Measurements from ENCODE around the gene EPO.

Gene EPO

DNA sequence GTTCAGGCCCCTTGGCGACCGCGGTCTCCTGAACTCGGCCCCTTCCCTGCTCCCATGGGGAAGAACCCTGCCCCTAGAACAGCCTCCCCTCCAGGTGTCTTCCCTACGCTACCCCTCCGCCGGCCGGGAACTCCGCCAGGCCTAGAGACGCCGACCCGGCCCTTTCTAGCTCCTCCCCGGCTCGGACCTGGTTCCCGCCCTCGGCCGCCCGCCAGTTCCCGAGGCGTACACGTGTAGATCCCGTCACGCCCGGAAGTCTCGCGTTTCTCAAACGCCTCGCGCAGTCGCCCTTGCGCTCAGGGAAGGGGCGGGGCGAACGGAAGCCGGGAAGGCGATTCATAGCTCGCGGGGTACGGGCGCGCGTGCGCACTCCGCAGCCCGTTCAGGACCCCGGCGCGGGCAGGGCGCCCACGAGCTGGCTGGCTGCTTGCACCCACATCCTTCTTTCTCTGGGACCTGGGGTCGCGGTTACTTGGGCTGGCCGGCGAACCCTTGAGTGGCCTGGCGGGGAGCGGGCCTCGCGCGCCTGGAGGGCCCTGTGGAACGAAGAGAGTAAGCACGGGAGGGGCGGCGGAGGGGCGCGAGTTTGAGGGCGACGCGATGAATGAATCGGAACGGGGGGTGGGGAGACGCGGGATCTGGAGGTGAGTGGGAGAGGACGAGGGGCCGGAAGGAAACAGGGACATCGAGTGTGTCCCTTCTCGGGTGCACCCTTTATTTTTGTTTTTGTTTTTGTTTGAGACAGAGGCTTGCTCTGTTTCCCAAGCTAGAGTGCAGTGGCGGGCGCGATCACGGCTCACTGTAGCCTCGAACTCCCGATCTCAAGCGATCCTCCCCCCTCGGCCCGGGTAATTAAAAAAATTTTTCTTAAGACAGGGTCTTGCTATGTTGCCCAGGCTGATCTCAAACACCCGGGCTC, 14.3 kb upstream of the EPO start, which contains the start of gene POP7:
Gene POP7, plus strand, starts transcription at position 369 of the 919 bp plus-strand sequence. CDS start 710 bp downstream, outside the sequence.
- Histone ChIP-seq H3K79me2 (ENCODE audit: control insufficient read depth, low read length) (peaks cover 26% of the 10 kb centered on the region), H3F3A (ENCODE audit: control insufficient read depth, insufficient read depth) (no peaks in the 10 kb centered on the region), H4K20me1 (ENCODE audit: control insufficient read depth, insufficient read depth, low read depth, low read length) (peaks cover 7% of the 10 kb centered on the region), H3K4me1 (ENCODE audit: control insufficient read depth, low read length) (peaks cover 18% of the 10 kb centered on the region), H3K36me3 (ENCODE audit: control insufficient read depth, low read length) (peaks cover 29% of the 10 kb centered on the region), H3K4me3 (ENCODE audit: low read length) (peak within 1 kb of the TSS; percentile 90), H3K9me2 (replicated peaks; ENCODE audit: control insufficient read depth, low read length) (no peaks in the 10 kb centered on the region), H3K9me3 (ENCODE audit: control insufficient read depth, insufficient read depth, low read length) (no peaks in the 10 kb centered on the region), H3K4me2 (ENCODE audit: low read length) (peak within 1 kb of the TSS; percentile 88), H3K27me3 (ENCODE audit: control insufficient read depth, low read length) (peaks cover 14% of the 10 kb centered on the region; the same call in 1 of the 2 replicates), H3K27ac (ENCODE audit: low read depth, low read length) (peak within 1 kb of the TSS; percentile 69)
- TF ChIP-seq EZH2phosphoT487 (IDR thresholded peaks at IDR 0.05; ENCODE audit: borderline replicate concordance, low read length) = no peak
- no peak for TF ChIP-seq CTCF (IDR thresholded peaks at IDR 0.05; ENCODE audit: low read depth, low read length, poor library complexity, severe bottlenecking)

DNA sequence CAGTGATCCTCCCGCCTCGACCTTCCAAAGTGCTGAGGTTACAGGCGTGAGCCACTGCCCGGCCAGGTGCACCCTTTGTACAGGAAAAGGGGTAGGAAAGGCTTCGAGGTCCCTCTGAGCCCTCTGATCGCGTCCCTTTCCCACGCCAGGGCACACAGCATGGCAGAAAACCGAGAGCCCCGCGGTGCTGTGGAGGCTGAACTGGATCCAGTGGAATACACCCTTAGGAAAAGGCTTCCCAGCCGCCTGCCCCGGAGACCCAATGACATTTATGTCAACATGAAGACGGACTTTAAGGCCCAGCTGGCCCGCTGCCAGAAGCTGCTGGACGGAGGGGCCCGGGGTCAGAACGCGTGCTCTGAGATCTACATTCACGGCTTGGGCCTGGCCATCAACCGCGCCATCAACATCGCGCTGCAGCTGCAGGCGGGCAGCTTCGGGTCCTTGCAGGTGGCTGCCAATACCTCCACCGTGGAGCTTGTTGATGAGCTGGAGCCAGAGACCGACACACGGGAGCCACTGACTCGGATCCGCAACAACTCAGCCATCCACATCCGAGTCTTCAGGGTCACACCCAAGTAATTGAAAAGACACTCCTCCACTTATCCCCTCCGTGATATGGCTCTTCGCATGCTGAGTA, 13.5 kb upstream of the EPO start:
- Histone ChIP-seq H3K4me1 (ENCODE audit: control insufficient read depth, low read length) (peaks cover 18% of the 10 kb centered on the region), H3K27ac (ENCODE audit: low read depth, low read length) (peak overlapping the region; percentile 69; the same call in 1 of the 2 replicates), H3K4me3 (ENCODE audit: low read length) (peak overlapping the region; percentile 90)

GRCh38 chr7:100708395-100708794, 11.9 kb upstream of the EPO start:
- Histone ChIP-seq H3K36me3 (ENCODE audit: control insufficient read depth, low read length) (peaks cover 29% of the 10 kb centered on the region), H3K9me3 (ENCODE audit: control insufficient read depth, insufficient read depth, low read length) (no peaks in the 10 kb centered on the region), H3K27ac (ENCODE audit: low read depth, low read length) (no peak overlapping the region), H3F3A (ENCODE audit: control insufficient read depth, insufficient read depth) (no peaks in the 10 kb centered on the region), H3K4me3 (ENCODE audit: low read length) (no peak overlapping the region), H3K79me2 (ENCODE audit: control insufficient read depth, low read length) (peaks cover 26% of the 10 kb centered on the region), H3K9me2 (replicated peaks; ENCODE audit: control insufficient read depth, low read length) (no peaks in the 10 kb centered on the region), H3K4me2 (ENCODE audit: low read length) (no peak overlapping the region), H3K4me1 (ENCODE audit: control insufficient read depth, low read length) (peaks cover 18% of the 10 kb centered on the region), H4K20me1 (ENCODE audit: control insufficient read depth, insufficient read depth, low read depth, low read length) (peaks cover 7% of the 10 kb centered on the region), H3K27me3 (ENCODE audit: control insufficient read depth, low read length) (no peaks in the 10 kb centered on the region; the same call in 1 of the 2 replicates)
- TF ChIP-seq EZH2phosphoT487 (IDR thresholded peaks at IDR 0.05; ENCODE audit: borderline replicate concordance, low read length) = no peak
- no peak for TF ChIP-seq CTCF (IDR thresholded peaks at IDR 0.05; ENCODE audit: low read depth, low read length, poor library complexity, severe bottlenecking)

More for the DNA sequence above, 13.5 kb upstream of the EPO start:
- Histone ChIP-seq H3K79me2 (ENCODE audit: control insufficient read depth, low read length) (peaks cover 26% of the 10 kb centered on the region), H3F3A (ENCODE audit: control insufficient read depth, insufficient read depth) (no peaks in the 10 kb centered on the region), H3K27me3 (ENCODE audit: control insufficient read depth, low read length) (peaks cover 11% of the 10 kb centered on the region; the same call in 1 of the 2 replicates), H3K9me2 (replicated peaks; ENCODE audit: control insufficient read depth, low read length) (no peaks in the 10 kb centered on the region), H3K36me3 (ENCODE audit: control insufficient read depth, low read length) (peaks cover 29% of the 10 kb centered on the region), H3K4me2 (ENCODE audit: low read length) (peak overlapping the region; percentile 88), H4K20me1 (ENCODE audit: control insufficient read depth, insufficient read depth, low read depth, low read length) (peaks cover 7% of the 10 kb centered on the region), H3K9me3 (ENCODE audit: control insufficient read depth, insufficient read depth, low read length) (no peaks in the 10 kb centered on the region)
- TF ChIP-seq EZH2phosphoT487 (IDR thresholded peaks at IDR 0.05; ENCODE audit: borderline replicate concordance, low read length) (no peak), CTCF (IDR thresholded peaks at IDR 0.05; ENCODE audit: low read depth, low read length, poor library complexity, severe bottlenecking) (no peak)

All from DOHH2 (cell line).